Measurements from ENCODE around the gene PAXIP1.

Gene PAXIP1

DNA sequence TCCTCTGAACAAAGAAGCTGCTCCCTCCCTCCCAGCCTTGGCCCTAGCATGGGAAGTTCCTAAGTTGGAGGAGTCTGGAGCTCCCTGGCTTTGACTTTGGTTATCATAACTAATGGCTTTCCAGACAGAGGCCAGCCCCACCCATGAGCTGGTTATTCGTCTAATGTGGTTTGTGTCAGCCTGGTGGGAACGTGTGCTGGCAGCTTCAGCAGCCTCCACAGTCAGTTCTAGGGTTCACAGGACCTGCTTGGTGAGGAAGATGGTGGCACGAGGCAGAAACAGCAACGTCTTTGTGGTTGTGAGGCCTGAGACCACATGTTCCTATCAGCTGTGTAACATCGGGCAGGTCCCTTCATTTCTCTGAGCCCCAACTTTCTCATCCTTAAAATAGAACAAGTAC, 103.1 kb downstream of the PAXIP1 start:
- H3K27ac ChIP-seq: no peak overlapping the region
- DNase-seq (ENCODE audit: low read depth, low spot score): no peak

DNA sequence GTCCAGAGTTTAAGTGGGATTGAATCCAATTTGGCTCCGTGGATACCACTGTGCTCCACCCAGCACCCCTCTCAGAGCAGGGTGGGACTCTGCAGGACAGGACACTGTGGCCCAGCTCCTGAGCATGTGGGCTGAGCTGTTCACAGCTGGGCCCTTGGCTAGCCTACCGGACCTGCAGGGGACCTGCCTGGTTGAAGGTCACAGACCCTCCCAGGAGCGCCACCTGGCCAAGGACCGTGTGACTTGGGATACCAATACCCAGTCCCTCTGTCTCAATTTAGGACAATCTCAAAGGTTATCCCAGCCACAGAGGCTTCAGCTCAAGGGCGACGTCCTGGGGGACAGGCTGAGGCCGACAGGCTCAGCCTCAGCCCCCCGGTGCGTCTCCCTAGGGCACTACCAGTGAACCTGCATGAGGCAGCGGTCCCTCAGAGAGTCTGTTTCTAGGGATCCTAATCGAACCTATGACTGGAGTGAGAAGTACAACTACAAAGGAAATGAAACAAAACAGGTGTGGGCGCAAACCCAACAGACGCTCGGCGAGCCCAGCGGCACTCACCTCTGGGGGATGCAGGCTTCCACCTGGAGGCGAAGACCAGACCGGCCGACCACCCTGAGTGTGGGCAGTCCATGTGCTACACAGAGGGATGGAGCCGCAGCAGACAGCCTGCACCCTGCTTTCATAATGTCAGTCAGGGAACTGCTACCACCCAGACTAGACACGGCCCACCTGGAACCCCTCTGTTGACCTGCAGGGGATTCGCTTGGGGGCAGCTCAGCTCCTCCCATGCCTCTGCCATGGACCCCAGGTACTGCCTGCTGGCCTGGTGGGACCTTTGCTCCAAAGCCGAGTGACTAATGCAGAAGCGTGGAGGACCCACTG, 103.7 kb downstream of the PAXIP1 start:
- H3K27ac ChIP-seq: no peak overlapping the region
- no peak for DNase-seq (ENCODE audit: low read depth, low spot score)

DNA sequence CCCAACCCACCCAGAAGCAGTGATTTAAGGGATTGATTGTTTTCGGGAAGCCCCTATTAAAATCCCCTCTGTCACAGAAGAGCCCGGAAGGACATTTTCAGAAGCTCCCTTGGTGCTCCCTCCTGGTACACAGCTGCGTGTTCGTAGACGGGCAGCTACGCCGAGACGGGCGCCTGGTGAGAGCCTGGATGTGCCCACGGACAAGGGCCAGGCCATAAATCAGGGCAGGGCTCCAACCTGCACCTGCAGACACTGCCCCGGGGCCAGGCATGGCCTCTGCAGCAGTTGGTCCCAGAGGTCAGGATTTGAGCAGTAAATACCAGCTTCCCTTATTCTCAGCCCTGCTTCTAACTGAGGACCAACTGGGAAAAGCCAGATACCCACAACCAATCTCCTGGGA, 106.8 kb downstream of the PAXIP1 start:
- H3K27ac ChIP-seq: no peak overlapping the region
- DNase-seq (ENCODE audit: low read depth, low spot score): no peak

Measured in epithelial cell of prostate (primary cell).